Colonic mucosa (tissue), 4 donors: ENCODE measurements around the gene DSCAML1. TPM values are rescaled to one million over a fixed set of nuclear protein-coding genes. Genes with fewer than 3 reads are reported as not detected.

Source experiments
- DNase-seq: peaks from one replicate; pipeline ENCODE4 v3.0.0-alpha.2; 2020
- H3K27ac ChIP-seq: fragments of 200-600 bp; one replicate; pipeline ENCODE4 v1.8.0; 2021
- H3K27me3 ChIP-seq: fragments of 200-600 bp; one replicate; pipeline ENCODE4 v1.8.0; 2021
- H3K36me3 ChIP-seq: fragments of 200-600 bp; one replicate; pipeline ENCODE4 v1.8.0; 2021
- H3K4me1 ChIP-seq: fragments of 200-600 bp; one replicate; pipeline ENCODE4 v1.8.0; 2021; ENCODE audit warnings: mild to moderate bottlenecking
- H3K4me3 ChIP-seq: fragments of 200-600 bp; one replicate; pipeline ENCODE4 v1.8.0; 2021
- H3K9ac ChIP-seq, 2 donors: one replicate each; pipeline ENCODE4 v1.7.0; 2013; ENCODE audit warnings: control low read depth in 2 of 2, low read depth in 2 of 2, low read length in 2 of 2
- H3K9me3 ChIP-seq: fragments of 200-600 bp; one replicate; pipeline ENCODE4 v1.8.0; 2021
- intact Hi-C: fragments of 100-400 bp; cut with DNase I; formaldehyde crosslinking; loops from one replicate; pipeline ENCODE4 v1.14.1; 2022
- total RNA-seq, 2 donors: library from RNA; stranded (reverse); fragmentation: NEBNext Ultra II Directional in 1 of 2; extraction: Animal tissue kit (Norgen Biotek cat#: 25700) in 1 of 2; gene quantifications; one replicate each; pipeline ENCODE4 v1.2.1, GENCODE V29; 2021
- TF ChIP-seq, protein P1 (sequence below): fragments of 200-600 bp; IDR thresholded peaks from one replicate; pipeline ENCODE4 v1.8.0; 2022; ENCODE audit warnings: antibody characterized with exemption, mild to moderate bottlenecking
- donor health status: healthy.
- donor health status: DM: no; HTN: no; CAD: no.
- donor health status: DM: no; HTN: no; CAD: no.

DSCAML1 gene
- total RNA-seq, 2 donors from 2014 or later, result 1.2 to 4.3 TPM

DNA sequence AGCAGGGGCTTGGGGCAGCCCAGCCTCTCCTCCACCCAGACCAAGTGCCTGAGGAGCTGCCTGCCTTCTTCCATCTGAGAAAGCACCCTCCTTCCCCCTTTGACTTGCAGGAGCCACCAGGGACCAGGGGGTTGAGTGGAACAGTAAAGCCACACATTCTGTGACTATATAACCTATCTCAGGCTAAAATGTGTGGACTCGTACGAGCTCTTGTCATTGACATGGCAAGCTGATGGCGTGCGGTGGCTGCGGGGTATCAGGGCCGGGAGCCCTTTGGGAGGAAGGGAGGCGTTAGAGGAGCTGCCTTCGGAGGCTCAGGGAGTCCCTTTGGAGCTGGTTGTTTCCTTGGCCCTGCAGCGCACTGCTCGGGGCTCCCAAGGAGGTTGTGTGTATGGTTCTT, 384.8 kb downstream of the DSCAML1 start:
- intact Hi-C loops, result no loop called here
- H3K4me3 ChIP-seq, result no peak overlapping the region
- DNase-seq, result no peak
- TF ChIP-seq, protein P1, sequence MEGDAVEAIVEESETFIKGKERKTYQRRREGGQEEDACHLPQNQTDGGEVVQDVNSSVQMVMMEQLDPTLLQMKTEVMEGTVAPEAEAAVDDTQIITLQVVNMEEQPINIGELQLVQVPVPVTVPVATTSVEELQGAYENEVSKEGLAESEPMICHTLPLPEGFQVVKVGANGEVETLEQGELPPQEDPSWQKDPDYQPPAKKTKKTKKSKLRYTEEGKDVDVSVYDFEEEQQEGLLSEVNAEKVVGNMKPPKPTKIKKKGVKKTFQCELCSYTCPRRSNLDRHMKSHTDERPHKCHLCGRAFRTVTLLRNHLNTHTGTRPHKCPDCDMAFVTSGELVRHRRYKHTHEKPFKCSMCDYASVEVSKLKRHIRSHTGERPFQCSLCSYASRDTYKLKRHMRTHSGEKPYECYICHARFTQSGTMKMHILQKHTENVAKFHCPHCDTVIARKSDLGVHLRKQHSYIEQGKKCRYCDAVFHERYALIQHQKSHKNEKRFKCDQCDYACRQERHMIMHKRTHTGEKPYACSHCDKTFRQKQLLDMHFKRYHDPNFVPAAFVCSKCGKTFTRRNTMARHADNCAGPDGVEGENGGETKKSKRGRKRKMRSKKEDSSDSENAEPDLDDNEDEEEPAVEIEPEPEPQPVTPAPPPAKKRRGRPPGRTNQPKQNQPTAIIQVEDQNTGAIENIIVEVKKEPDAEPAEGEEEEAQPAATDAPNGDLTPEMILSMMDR, result no peak
- no peak overlapping the region for H3K9ac ChIP-seq
- H3K4me1 ChIP-seq, result no peaks in the 10 kb centered on the region
- H3K27ac ChIP-seq, result no peak overlapping the region
- H3K27me3 ChIP-seq, result no peaks in the 10 kb centered on the region
- H3K9me3 ChIP-seq, result no peaks in the 10 kb centered on the region
- no peaks in the 10 kb centered on the region for H3K36me3 ChIP-seq

DNA sequence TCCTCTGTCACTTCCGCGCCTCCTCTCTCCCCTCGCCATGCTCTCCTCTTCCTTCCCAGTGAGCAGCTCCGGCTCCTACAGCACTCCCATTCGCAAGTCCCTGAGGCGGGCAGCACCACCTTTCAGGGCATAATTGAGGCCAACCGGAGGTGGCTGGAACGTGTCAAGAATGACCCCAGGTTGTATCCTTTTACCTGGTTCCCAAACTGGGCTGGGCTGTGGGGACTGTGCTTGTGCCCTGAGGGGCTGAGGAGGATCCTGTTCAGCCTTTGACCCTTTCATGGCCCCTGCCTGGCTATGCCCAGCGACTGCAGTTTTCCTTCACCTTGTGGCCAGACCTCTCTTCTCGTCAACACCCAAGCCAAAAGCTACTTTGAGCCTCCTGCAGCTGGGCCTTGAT, 385.3 kb downstream of the DSCAML1 start:
- no peak for DNase-seq
- H3K4me1 ChIP-seq, result no peaks in the 10 kb centered on the region
- H3K27me3 ChIP-seq, result no peaks in the 10 kb centered on the region
- intact Hi-C loops, result no loop called here
- TF ChIP-seq, protein P1, result no peak
- no peak overlapping the region for H3K27ac ChIP-seq
- no peaks in the 10 kb centered on the region for H3K36me3 ChIP-seq
- no peak overlapping the region for H3K4me3 ChIP-seq
- H3K9me3 ChIP-seq, result no peaks in the 10 kb centered on the region
- no peak overlapping the region for H3K9ac ChIP-seq

DNA sequence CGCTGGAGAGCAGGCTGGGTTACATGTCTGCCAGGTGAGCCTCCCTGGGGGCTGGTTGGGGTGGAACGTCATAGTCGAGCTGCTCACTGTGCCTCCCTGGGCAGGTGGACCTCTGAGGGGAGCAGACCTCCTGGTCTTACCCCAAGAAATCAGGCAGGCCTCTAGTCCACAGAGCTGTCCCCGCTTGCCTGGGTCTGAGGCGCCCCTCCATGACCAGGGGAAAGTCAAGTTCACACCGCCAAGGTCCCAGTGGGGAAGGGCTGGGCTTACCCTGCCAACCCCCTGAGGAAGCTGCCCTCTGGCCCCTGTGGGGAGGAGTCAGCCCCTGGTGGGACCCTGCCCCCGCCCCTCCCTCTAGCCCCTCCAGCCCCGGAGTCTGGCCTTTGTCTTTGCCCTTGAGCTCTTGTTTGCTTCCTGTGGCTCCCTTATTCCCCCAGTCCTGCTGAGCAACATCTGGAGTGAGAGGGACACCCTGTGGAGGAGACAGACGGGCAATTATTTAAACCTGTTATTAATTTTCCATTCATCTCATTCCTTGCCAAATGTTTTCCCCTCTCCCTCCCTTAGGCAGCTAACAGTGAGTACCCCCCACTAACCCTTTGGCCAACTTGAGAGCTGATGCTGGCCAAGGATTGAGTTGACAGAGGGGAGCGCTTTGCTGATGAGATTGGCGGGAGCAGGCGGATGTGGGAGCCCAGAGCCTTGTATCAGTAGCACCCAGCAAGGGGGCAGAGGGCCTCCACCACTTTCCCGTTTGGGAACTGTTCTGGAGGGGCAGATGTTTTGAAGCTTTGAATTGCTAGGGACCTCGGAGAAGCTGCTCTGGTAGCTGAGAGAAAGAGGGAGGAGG, 385.9 kb downstream of the DSCAML1 start:
- Histone ChIP-seq H3K9me3 (no peaks in the 10 kb centered on the region), H3K9ac (no peak overlapping the region), H3K36me3 (no peaks in the 10 kb centered on the region), H3K27ac (no peak overlapping the region), H3K4me3 (no peak overlapping the region), H3K27me3 (no peaks in the 10 kb centered on the region), H3K4me1 (no peaks in the 10 kb centered on the region)
- no peak for DNase-seq
- intact Hi-C loops, result no loop called here
- TF ChIP-seq, protein P1, result no peak

DNA sequence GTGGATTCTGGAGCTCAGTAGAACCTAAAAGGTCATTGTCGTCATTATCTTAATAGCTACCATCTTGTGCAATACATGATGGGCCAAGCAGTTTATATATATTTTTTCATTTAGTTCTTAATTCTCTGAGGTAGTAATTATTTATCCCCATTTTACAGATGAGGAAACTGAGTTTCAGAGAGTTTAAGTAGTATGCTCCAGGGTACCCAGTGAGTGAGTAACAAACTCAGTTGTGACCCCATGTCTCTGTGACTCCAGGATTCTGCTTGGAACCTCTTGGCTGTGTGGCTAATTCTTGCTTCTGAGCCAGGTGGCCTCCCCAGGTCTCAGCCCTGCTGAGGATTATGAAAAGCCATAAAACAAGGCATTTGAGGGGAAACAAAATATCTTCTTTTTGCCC, 386.8 kb downstream of the DSCAML1 start:
- H3K36me3 ChIP-seq, result no peaks in the 10 kb centered on the region
- H3K27ac ChIP-seq, result no peak overlapping the region
- H3K9me3 ChIP-seq, result no peaks in the 10 kb centered on the region
- H3K4me3 ChIP-seq, result no peak overlapping the region
- TF ChIP-seq, protein P1, result no peak
- H3K4me1 ChIP-seq, result no peaks in the 10 kb centered on the region
- intact Hi-C loops, result no loop called here
- DNase-seq, result no peak
- no peak overlapping the region for H3K9ac ChIP-seq
- no peaks in the 10 kb centered on the region for H3K27me3 ChIP-seq

DNA sequence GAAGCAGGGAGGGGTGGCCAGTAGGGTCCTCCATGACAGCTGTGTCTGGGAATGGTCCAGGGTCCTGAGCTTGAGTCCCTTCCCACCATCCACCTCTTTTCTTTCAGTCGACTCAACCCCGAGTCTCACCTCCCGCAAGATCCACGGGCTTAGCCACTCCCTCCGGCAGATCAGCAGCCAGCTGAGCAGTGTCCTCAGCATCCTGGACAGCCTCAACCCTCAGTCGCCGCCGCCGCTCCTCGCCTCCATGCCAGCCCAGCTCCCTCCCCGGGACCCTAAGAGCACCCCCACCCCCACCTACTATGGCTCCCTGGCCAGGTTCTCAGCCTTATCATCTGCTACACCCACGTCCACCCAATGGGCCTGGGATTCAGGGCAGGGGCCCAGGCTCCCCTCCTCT, 387.5 kb downstream of the DSCAML1 start:
- Histone ChIP-seq H3K27me3 (no peaks in the 10 kb centered on the region), H3K9ac (no peak overlapping the region), H3K4me1 (no peaks in the 10 kb centered on the region), H3K9me3 (no peaks in the 10 kb centered on the region), H3K4me3 (no peak overlapping the region), H3K27ac (no peak overlapping the region), H3K36me3 (peaks cover 5% of the 10 kb centered on the region)
- DNase-seq, result no peak
- TF ChIP-seq, protein P1, result no peak
- intact Hi-C loops, result no loop called here
